Measurements from ENCODE around the gene WDR88. TPM values are rescaled to one million over a fixed set of nuclear protein-coding genes. Genes with fewer than 3 reads are reported as not detected.

The WDR88 gene, protein sequence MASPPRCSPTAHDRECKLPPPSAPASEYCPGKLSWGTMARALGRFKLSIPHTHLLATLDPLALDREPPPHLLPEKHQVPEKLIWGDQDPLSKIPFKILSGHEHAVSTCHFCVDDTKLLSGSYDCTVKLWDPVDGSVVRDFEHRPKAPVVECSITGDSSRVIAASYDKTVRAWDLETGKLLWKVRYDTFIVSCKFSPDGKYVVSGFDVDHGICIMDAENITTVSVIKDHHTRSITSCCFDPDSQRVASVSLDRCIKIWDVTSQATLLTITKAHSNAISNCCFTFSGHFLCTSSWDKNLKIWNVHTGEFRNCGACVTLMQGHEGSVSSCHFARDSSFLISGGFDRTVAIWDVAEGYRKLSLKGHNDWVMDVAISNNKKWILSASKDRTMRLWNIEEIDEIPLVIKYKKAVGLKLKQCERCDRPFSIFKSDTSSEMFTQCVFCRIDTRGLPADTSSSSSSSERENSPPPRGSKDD
- total RNA-seq = not detected in 2 replicates

- Histone ChIP-seq H3K27me3 (ENCODE audit: control insufficient read depth, insufficient read depth, low read length) (no peaks in the 10 kb centered on the region), H3K36me3 (ENCODE audit: control insufficient read depth, insufficient read depth, low read length) (no peaks in the 10 kb centered on the region), H3K4me3 (ENCODE audit: low read depth, low read length) (no peak within 1 kb of the TSS)
- DNase-seq (ENCODE audit: low read depth) (no peak), FAIRE-seq (no peak)
- TF ChIP-seq, protein P1, sequence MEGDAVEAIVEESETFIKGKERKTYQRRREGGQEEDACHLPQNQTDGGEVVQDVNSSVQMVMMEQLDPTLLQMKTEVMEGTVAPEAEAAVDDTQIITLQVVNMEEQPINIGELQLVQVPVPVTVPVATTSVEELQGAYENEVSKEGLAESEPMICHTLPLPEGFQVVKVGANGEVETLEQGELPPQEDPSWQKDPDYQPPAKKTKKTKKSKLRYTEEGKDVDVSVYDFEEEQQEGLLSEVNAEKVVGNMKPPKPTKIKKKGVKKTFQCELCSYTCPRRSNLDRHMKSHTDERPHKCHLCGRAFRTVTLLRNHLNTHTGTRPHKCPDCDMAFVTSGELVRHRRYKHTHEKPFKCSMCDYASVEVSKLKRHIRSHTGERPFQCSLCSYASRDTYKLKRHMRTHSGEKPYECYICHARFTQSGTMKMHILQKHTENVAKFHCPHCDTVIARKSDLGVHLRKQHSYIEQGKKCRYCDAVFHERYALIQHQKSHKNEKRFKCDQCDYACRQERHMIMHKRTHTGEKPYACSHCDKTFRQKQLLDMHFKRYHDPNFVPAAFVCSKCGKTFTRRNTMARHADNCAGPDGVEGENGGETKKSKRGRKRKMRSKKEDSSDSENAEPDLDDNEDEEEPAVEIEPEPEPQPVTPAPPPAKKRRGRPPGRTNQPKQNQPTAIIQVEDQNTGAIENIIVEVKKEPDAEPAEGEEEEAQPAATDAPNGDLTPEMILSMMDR (IDR thresholded peaks at IDR 0.05; ENCODE audit: insufficient read depth, low read length, severe bottlenecking) = no peak
These were observed at the start of gene WDR88 for GRCh38 chr19:33132021-33132420. Gene WDR88 (plus strand): TSS chr19:33132114. CDS start chr19:33132170, 56 bp downstream.

DNA sequence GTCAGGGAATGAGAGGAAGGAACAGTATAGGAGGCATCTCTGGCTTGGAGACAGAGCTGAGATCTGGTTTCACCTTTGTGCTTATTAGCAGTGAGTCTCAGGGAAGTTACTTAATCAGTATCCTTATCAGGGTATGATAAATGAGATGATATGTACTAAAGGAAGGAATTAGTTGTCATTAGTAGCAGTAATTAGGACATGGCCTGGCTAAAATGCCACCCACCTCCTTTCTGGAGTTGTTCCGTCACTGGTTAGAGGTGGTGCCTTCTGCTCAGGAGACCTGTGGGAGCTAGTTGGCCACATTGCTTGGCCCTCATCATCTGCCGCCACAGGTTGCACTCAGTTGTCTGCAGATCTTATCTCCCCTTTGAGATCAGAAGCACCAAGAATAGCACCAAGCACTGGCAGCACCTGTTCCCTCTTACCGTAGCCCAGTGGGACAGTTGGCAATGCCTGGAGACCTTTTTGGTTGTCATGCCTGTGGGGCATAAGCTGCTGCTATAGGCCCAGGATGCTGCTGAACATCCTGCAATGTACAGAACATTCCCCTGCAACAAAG is 46.3 kb upstream of the WDR88 start:
- TF ChIP-seq, protein P1 (IDR thresholded peaks at IDR 0.05; ENCODE audit: insufficient read depth, low read length, severe bottlenecking) = no peak
- Histone ChIP-seq H3K4me3 (ENCODE audit: low read depth, low read length) (no peak overlapping the region), H3K36me3 (ENCODE audit: control insufficient read depth, insufficient read depth, low read length) (peaks cover 6% of the 10 kb centered on the region), H3K27me3 (ENCODE audit: control insufficient read depth, insufficient read depth, low read length) (no peaks in the 10 kb centered on the region)
- no peak for FAIRE-seq
- no peak for DNase-seq (ENCODE audit: low read depth)

DNA sequence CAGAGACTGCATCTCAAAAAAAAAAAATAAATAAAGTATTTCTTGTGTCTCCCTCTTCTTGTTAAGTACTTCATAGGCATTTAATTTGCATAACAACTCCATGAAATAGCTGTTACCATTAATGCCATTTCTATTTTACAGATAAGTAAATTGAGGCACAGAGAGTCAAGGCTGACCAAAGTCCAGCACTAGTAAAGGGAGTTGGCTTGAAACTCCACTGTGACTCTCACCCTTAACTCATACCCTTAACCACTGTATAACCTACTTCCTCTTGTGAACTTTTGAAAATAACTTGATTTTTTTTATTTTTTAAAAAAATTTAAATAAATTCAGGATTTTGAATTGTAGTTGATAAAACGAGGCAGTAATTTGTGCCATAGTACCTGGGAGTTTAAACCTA is 45.0 kb upstream of the WDR88 start:
- TF ChIP-seq, protein P1 (IDR thresholded peaks at IDR 0.05; ENCODE audit: insufficient read depth, low read length, severe bottlenecking) = no peak
- FAIRE-seq (no peak), DNase-seq (ENCODE audit: low read depth) (no peak)
- Histone ChIP-seq H3K36me3 (ENCODE audit: control insufficient read depth, insufficient read depth, low read length) (peaks cover 8% of the 10 kb centered on the region), H3K4me3 (ENCODE audit: low read depth, low read length) (no peak overlapping the region), H3K27me3 (ENCODE audit: control insufficient read depth, insufficient read depth, low read length) (no peaks in the 10 kb centered on the region)

- FAIRE-seq (no peak), DNase-seq (ENCODE audit: low read depth) (no peak)
- Histone ChIP-seq H3K27me3 (ENCODE audit: control insufficient read depth, insufficient read depth, low read length) (no peaks in the 10 kb centered on the region), H3K4me3 (ENCODE audit: low read depth, low read length) (no peak overlapping the region), H3K36me3 (ENCODE audit: control insufficient read depth, insufficient read depth, low read length) (peaks cover 15% of the 10 kb centered on the region)
- TF ChIP-seq, protein P1 (IDR thresholded peaks at IDR 0.05; ENCODE audit: insufficient read depth, low read length, severe bottlenecking) = no peak
These were observed 42.9 kb upstream of the WDR88 start for GRCh38 chr19:33089010-33089409.

GRCh38 chr19:33090179-33090578 is 41.7 kb upstream of the WDR88 start:
- Histone ChIP-seq H3K4me3 (ENCODE audit: low read depth, low read length) (no peak overlapping the region), H3K27me3 (ENCODE audit: control insufficient read depth, insufficient read depth, low read length) (no peaks in the 10 kb centered on the region), H3K36me3 (ENCODE audit: control insufficient read depth, insufficient read depth, low read length) (peaks cover 15% of the 10 kb centered on the region)
- TF ChIP-seq, protein P1 (IDR thresholded peaks at IDR 0.05; ENCODE audit: insufficient read depth, low read length, severe bottlenecking) = no peak
- FAIRE-seq (no peak), DNase-seq (ENCODE audit: low read depth) (no peak)

All from bronchial epithelial cell (primary cell).